Activated CD4-positive, alpha-beta T cell treated with anti-CD3 and anti-CD28 coated beads, Interleukin-2, amount 50 U/mL, for 16 hours (primary cell): ENCODE results near the gene AURKA.
"Not testable (repeated sequence)": the region's sequence is repeated elsewhere in the genome, so short reads cannot be mapped to it uniquely, and the experiment has no call there.

Experiments
- DNase-seq: peaks from one replicate; pipeline ENCODE4 v3.0.0-alpha.2; 2020

The AURKA gene

DNA sequence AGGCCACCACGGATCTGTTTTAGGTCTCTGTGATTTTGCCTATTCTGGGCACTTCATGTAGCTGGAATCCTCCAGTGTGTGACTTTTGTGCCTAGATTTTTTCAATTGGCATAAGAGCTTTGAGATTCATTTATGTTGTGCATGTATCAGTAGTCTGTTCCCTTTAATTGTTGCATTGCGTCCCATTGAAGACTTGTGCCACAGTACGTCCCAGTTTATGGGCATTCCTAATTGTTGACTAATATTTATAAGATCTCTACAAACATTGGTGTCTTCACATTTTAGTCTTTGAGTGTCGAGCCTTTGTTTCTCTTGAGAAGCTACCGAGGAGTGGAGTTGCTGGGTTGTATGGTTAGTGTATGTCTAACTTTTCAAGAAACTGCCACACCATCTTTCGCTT is 33.9 kb downstream of the AURKA start:
- DNase-seq = no peak

DNA sequence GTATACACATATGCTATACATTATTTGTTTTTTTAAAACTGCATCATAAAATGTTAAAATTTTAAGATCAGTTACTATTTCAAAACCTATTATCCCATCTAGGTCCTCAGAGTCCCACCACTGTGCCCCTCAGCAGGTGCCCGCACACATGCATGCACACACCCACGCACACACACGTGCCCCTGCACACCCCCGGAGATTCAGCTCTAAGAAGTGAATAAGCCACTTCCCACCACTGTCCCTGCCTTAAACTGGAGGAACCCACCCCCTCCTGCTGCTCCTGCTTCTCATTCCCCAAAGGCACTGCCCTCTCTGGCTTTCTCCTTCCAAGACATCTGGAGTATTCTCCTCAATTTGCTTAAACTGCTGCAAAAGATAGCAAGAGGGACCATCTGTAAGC is 38.7 kb downstream of the AURKA start:
- no peak for DNase-seq

DNA sequence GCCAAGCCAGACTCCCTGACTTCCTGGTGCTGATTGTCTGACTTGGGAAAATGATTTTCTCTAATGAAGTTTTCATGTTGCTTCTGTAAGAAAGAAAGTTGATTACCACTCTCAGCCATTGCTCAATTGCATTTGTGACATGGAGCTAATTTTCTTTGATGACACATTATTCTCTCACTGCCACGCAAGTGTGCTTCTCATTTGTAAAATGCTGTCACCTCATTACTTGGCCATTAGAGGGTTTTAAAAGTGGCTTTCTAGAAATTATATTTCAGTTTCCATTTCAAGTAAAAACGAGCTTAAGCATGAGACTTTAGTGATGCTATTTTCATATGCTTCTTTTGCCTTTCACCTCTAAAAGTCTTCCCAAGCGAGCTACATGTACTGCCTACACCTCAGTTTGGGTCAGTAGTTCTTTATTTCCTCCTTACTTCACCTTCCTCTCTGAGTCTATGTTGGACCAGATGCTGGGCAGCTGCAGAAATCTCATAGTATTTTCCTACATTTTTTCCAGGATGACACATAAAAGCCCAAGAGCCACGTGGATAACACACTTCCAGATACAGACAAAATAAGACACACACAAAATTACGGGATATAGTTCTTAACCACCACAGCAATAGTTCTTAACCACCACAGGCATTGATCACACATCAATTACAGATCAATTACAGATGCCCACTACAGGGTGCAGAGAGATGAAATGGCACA is 39.5 kb downstream of the AURKA start:
- DNase-seq = no peak

DNA sequence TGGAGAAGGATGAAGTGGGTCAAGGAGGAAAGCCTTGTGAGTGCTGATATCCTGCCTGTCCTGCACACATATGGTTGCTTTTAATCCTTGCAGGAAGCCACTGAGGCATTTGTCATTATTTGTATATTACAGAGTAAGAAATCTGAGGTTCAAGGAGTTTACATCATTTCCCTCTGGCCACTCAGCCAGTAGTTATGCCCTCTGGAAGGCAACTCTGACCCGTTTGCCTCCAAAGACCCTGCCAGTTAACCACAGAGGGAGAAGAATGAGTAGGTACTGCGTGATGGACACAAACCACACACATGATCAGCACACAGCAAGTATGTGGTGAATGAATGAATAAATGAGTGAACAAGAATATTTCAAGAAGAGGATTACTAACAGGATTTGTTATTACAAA is 41.2 kb downstream of the AURKA start:
- no peak for DNase-seq

DNA sequence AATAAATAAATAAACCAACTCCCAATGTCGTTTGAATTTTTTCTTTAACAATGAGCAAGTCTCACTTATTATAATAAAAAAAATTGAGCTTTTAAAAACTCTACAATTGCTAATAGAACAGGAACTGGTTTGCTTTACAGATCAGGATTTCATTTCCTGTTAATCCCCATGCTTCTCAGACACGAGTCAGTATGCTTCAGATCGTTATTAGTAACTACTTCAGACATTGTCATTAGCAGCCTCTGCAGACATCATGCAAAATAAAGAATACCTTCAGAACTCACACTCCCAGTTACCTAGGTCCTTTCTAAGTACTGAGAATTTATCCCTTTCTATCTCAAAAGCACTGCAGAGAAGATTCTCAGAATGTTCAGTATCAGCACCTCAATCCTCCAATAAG is 43.3 kb downstream of the AURKA start:
- DNase-seq = no peak

DNA sequence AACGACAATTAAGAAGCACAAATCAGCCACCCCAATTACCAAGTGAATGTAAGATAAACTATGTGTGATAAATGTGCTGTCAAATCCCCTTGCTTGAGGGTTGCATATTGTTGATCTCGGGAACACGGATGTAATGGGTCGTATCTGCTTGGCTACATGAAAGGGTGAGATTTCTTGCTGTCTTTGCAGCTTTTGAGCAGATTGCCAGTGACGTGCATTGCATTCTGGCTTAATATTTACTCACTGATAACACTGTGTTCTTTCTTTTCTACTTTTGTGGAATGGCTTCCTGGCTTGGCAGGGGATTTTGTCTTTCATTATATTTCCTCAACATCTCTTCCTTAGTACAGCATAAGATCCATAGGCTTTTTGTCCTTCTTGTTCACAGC is 43.7 kb downstream of the AURKA start:
- no peak for DNase-seq

DNA sequence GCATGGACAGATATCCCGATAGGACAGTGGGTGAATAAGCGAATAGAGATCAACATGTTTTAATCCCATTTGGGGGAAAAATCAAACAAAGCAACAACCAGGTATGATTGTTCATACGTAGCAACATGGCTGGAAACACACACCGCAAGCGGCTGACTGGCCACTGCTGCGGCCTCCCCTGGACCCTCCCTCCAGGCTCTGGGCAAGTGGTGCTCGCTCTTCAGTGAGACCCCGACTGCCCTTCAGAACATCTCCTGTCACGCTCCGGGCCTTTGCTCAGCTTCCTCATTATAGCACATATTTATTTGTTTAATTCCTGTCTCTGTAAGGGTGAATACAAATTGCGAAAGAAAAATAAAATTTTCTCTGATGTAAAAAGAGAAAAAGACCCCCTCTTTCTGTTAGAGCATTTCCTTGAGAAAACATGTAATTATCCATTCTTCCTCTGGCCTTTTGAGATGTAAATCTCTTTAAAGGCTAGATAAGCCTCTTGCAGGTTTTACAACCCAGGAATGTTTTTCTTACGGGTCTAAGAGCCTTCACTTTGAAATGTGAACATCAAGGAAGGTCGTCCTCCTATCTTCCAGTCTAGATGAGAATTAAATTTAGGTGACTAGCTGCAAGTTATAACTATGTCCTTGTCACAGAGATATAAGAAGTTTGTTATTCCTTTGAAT is 44.2 kb downstream of the AURKA start:
- DNase-seq = no peak

DNA sequence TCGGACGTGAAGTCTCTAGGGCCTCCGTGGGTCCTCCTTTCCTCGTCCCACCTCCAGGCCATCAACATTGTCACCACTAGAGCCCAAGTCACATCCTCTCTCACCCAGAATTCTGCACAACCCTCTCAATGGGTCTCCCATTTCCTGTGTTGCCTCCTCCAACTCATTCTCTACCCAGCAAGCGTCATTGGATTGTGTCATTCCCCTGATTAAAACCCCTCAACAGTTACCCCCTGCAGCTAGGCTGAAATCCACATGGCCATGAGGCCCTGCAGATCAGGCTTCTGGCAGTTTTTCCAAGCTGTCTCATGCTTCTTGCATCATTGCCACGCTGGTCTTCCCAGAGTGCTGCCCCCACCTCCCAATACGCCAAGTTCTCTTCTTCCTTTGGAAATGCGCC is 46.1 kb downstream of the AURKA start:
- no peak for DNase-seq

DNA sequence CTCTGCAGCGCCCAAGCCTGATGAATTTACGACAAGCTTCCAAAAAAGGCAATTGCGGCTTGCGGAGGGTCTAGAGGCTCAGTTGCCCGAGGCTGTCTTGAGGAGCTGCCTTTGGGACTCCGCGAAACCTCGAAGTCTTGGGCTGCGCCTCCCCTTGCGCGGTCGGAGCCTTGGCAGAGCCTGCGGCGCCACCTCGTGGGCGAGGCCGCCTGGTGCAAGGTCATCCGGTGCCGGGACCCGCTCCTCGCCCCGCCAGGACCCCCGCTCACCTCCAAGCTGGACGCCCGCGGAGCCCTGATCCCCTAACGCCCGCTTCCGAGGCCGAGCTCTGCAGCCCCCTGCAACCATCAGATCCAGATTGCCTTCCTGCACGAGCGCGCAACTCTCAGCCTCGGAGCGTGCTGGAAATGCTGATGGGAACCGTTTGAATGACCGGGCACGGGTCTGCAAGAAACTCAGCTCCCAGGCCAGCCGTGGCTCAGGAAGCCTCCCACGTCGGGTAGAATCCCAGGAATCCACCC is 48.1 kb downstream of the AURKA start:
- DNase-seq = peak; percentile 55

DNA sequence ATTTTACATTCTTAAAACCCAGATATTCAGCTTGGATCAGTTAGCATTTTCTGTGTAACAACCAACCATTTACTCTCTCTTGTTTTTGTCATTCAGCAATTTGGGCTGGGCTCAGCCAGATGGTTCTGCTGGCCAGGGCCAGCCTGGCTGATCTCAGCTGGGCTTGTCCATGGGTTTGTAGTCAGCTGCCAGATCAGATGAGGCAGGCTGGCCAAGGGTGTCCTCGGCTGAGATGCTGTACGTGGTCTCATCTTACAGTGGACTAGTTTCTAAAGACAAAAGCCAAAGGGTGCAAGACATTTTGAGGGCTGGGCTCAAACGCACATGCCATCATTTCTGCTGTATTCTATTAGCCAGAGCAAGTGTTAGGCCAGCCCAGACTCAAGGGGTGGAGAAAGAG is 49.2 kb downstream of the AURKA start:
- DNase-seq = no peak

DNA sequence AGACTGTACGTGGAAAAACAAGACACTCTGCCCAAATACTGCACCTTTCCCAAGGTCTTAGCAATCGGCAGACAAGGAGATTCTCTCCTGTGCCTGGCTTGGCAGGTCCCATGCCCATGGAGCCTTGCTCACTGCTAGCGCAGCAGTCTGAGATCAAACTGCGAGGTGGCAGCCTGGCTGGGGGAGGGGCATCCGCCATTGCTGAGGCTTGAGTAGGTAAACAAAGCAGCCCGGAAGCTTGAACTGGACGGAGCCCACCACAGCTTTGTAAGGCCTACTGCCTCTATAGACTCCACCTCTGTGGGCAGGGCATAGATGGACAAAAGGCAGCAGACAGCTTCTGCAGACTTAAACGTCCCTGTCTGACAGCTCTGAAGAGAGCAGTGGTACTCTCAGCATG is 55.3 kb downstream of the AURKA start:
- DNase-seq = not testable (repeated sequence)

DNA sequence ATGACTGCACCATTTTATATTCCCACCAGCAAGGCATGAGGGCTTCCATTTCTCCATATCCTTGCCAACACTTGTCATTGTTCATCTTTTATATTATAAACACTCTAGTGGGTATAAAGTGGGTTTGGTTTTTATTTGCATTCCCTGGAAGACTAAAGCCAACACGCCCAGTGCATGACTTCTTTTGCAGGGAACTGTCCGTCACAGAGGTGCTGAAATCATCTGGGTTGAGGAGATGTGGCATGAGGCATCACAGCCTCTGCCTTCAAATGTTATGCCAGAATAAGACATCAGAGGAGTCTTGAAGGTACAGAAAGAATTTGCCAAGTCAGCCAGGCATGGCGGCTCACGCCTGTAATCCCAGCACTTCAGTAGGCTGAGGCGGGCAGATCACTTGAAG is 63.2 kb downstream of the AURKA start:
- no peak for DNase-seq

DNA sequence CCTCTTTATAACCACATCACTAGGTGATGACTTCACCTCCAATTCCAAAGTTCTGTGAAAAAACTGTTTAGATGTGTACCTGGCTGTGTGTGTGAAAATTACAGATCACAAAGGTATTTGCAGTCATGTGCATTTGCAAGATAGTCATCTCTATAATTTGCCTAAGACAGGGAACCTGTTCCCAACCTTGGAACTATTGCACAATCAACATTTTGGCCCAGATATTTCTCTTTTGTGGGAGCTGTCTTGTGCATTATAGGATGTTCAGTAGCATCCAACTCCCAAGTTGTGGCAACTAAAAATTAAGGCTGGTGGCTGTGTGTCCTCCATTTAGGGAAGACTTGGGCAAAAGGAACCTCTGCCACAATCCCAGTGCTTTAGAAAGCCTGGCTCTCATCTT is 67.2 kb downstream of the AURKA start:
- DNase-seq = no peak

DNA sequence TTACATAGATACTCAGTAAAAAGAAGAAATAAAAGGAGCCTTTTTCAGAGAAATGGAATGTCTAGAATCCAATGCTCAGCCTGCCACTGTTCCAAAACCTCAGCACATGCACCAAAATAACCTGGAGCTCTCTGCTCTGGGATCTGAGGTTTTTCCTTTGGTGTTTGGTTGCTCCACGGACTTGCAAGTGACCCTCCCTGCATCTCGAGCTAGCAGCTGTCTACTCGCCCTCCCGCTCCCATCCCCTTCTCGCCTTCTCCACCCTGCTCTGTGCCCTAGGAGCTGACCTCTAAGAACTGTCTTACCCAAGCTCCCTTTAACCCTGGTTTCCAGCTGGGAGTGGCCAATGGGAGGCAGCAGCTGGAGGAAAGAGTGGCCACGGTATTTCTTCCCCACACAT is 68.4 kb downstream of the AURKA start:
- no peak for DNase-seq

DNA sequence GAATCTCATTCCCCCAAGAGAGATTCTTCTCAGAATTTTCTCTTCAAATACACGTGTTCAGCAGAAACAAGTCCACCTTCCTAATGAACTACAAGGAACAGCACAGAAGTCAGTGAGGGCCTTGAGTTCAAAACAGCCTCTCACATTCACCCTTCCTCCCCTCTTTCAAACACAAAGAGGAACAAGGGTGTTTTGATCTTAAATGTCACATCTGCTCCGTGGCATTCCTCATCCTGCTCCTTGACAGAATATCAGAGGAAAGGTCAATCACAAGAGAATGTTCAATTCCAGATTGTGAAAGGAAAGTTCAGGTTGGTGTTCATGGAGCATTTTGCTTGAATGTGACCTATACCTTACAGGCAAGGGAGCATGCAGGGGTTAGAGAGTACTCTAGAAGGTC is 68.8 kb downstream of the AURKA start:
- DNase-seq = no peak

DNA sequence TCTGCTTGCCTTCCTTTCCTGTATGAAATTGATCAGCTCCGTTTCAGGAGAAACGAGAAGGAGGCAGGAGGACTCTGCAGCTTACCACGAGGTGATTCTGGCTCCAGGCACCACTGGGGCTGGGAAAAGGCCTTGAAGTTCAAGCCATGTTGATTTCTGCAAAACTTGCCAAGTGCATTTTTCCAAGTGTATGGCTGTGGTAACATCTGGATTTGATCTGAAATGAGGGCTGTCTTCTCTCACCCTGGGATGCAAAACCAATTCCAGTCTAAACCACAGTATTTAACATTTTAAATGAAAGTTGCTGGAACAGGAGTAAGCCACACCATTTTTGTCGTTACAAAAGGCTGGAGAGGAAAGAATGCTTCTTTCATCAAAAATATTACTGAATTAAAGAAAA is 69.3 kb downstream of the AURKA start:
- no peak for DNase-seq
